GM18511 (cell line): Measurements from ENCODE around the gene SGSH.
"Not testable (repeated sequence)": the region's sequence is repeated elsewhere in the genome, so short reads cannot be mapped to it uniquely, and the experiment has no call there.

Experiments
- ATAC-seq: cut with Tn5 transposase; IDR thresholded peaks from one replicate; pipeline ENCODE4 v1.9.1; 2021; ENCODE audit warnings: mild to moderate bottlenecking, moderate library complexity; ENCODE audit not compliant: unreplicated experiment

SGSH gene

DNA sequence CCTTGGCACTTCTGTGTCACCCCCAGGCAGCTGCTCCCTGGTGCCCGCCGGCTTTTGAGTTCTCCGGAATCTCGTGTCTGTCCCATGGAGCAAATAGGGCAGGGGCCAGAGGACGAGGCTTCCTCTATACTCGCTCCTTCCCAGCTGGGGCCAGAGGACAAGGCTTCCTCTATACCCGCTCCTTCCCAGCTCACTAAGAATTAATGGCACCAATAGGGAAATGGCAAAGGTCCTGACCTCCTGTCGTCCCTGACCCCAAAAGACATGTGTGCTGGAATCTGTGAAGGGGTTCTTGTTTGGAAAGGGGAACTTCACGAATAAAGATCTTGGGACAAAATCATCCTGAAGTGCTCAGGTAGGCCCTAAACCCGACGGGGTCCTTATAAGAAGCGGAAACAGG is 7.6 kb downstream of the SGSH start:
- no peak for ATAC-seq

DNA sequence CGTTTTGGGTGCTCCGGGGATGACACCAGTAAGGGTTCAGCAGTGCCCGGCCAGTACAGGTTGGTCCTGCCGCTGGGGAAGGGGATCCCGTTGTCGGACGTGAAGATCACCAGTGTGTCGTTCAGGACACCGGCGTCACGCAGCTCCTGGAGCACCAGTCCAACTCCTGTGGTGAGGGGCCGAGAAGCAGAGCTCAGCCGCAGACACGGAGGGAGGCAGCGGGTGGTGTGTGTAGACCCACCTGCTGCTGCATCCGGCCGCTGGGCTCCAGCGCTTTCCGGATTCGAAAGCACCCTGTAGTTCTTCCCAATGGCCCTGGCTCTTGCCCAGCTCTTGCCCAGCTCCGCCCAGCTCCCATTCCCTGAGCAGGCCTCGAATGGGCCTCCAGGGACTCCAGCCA is 8.0 kb downstream of the SGSH start:
- no peak for ATAC-seq

DNA sequence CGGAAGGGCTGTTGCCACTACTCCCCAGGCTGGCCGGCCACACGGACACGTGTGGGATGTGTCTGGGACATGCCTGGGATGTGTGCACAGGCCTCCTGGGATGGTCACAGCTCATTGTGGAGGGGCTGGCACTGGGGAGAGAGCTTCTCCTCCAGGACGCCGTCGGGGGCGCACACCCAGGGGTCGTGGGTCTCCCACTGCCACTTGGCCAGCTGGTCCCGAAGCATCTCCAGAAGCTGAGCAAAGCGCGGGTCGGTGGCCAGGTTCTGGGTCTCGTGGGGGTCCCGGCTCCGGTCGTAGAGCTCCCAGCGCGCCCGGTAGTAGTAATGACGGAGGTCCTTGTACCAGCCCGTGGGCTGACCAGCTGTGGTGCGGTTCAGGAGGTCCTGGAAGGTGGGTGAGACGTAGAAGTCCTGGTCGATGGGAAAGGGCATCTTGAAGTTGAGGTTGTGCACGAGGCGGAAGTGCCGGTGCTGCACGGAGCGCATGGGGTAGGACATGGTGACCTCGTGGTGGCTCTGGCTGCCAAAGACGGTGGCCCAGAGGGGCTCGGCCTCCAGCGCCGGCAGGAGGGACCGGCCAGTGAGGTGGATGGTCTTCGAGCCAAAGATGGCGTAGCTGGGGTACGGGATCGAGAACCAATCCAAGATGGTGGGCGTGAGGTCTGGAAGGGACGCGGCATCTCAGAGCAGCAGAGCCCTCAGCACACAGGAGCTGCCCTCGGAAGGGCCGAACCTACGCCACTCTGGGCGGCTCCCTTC is 9.6 kb downstream of the SGSH start:
- ATAC-seq: no peak

DNA sequence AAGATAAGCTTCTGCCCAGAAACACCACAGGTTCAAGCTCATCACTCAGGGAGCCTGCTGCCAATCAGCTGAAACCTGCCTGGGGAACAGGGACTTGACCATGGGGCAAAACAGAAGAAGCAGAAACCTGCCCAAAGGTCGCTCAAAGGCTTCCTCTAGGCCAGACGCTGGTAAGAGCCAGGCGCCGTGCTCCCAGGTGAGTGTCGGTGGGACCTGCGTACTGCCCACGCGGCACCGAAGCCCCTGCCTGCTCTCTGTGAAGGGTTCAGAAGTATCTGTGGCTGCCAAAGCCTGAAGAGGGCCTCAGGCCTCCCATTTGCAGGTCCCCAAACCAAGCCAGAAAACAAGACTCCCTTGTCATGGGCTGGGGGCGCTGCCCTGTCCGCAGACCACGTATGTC is 10.4 kb downstream of the SGSH start:
- no peak for ATAC-seq

DNA sequence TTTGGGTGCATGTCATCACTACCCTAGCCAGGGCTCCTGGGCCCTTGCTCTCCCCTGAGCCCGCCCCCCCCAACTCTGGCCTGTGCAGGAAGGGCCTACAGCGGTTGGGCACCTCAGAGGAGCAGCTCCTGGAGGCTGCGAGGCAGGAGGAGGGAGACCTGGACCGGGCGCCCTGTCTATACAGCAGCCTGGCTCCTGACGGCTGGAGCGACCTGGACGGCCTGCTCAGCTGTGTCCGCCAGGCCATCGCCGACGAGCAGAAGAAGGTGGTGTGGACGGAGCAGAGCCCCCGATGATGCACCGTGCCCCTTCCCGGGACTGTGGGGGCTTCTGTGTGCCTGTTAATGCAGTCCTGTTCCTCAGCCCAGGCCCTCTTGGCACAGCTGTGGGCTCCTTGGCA is 12.1 kb downstream of the SGSH start:
- ATAC-seq: no peak

DNA sequence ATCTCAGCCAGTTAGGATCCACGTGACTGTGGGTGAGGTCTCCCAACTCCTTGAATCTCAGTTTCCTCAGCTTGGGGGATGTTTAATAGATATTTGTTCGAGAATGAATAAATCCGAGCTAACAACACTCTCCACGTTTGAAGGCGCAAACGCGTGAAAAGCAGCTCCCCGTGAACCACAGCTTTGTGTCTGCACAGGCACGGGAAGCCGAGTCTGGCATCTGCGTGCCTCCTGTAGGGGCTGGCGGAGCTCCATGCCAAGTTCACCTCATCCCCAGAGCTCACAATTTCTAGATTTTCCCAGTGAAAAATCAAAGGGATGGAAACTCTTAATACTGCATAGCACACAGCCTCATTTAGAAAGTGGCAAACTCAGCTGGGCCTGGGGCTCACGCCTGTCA is 14.3 kb downstream of the SGSH start:
- ATAC-seq: no peak

GRCh38 chr17:80204626-80205468 is 15.3 kb downstream of the SGSH start:
- no peak for ATAC-seq

DNA sequence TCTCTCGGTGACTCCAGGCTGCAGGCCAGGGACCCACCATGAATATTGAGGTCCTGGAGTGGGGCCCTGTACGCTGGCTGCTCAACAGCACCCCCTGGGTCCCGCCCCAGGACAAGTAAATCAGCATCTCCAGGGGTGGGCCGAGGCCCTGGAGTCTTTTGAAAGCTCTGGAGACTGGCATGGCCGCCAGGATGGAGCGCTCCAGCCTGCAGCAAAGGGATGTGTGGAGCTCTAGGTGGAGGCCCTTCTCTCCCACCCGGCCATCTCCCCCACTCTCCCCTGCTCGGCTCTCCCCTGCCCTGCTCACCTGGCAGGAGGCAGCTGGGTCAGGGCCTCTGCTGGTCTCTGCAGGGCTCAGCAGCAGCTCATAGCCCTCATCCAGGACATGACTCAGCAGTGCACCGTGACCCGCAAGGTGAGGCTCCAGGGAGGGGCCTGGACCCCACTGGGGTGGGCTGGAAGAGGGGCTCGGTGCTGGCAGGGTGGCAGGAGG is 16.6 kb downstream of the SGSH start:
- ATAC-seq: no peak

DNA sequence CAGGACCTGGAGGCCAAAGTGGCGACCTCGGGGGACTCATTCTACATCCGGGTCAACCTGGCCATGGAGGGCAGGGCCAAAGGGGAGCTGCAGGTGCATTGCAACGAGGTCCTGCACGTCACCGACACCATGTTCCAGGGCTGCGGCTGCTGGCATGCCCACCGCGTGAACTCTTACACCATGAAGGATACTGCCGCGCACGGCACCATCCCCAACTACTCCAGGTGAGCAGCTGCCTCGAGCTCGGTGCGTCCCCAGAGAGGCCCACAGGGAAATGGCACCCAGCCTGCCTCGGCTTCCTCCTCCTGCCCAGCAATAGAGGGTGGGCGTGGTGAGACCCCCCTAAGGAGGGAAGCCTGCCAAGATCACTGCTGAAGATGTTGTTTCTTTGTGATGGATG is 17.9 kb downstream of the SGSH start:
- no peak for ATAC-seq

DNA sequence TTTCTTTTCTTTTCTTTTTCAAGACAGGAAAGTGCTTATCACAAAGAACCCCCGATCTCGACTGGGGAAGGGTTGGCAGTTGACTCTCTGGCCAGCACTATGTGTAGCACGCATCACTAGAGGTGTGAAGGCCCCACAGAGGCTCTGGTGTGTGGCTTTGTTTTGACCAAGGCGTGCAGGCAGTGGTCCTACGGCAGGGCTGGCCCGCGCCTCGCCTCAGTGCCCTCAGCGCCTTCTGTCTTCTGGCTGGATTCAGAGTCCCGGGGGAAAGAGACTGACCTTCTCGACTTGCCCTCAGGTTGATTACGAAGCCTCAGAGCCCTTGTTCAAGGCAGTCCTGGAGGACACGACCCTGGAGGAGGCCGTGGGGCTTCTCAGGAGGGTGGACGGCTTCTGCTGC is 18.7 kb downstream of the SGSH start:
- no peak for ATAC-seq

DNA sequence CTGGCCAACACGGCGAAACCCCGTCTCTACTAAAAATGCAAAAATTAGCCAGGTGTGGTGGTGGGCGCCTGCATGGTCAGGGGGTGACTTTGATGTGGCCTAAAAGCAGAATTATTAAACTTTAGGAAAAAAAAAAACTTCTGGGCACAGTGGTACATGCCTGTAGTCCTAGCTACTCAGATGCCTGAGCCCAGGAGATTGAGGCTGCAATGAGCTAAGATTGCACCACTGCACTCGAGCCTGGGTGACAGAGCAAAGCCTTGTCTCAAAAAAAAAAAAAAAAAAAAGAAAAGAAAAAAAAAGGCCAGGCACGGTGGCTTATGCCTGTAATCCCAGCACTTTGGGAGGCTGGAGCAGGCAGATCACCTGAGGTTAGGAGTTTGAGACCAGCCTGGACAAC is 20.8 kb downstream of the SGSH start:
- ATAC-seq: not testable (repeated sequence)

DNA sequence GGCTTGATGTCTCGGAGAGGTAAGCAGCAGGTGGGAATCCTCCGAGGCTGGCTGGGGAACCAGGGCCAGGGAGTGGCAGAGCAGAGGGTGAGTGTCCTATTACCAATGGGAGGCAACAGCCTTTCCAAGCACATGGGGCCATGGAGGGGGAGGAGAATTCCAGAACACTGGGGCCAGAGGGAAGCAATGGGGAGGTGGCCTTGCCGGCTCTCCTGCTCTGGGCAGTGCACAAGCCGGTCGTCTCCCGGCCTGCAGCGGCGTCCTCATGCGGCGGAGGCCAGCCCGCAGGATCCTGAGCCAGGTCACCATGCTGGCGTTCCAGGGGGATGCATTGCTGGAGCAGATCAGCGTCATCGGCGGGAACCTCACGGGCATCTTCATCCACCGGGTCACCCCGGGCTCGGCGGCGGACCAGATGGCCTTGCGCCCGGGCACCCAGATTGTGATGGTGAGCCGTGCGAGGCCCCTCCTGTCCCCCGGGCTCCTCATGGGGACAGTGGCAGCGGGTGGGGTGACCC is 21.9 kb downstream of the SGSH start:
- ATAC-seq: no peak

GRCh38 chr17:80196652-80197051 is 23.5 kb downstream of the SGSH start:
- ATAC-seq: no peak

DNA sequence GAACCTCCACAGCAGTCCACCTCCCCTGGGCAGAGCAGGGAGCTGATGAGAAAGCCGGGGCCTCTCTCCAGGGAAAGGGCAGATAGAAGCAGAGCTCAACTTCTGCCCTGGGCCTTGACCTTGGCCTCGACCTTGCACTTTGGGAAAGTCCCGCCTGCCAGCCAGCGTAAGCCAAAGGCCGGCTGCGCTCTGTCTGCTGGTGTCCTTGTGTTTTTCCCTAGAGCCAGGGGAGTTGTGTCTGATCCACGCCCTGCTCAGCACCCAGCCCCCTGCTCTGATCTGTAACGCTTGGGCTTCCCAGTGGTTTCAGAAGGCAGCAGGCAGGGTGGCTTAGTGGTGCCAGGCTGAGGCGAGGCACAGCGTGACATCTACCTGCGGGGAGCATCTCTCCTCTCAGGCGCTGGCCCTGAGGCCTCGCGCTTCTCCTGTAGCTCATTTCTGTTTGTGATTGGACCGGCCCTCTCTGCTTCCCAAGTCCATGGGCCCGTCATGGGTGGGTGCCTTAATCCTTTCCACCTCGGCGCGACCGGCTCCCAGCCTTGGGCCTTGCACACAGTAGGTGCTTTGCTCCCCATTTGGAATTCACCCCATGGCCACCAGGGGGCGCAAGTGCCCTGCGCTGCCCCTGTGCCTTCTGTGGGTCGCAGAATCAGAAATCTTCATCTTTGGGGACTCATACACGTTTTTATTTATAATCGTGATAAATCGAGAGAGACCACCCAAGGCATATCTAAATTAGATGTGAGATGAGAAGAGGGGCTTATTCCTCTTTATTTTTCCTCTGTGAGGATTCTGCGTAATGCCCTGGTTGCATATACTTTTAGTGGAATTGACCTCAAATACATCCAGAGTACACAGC is 24.2 kb downstream of the SGSH start:
- ATAC-seq: no peak

GRCh38 chr17:80195141-80195540 is 25.0 kb downstream of the SGSH start:
- no peak for ATAC-seq

DNA sequence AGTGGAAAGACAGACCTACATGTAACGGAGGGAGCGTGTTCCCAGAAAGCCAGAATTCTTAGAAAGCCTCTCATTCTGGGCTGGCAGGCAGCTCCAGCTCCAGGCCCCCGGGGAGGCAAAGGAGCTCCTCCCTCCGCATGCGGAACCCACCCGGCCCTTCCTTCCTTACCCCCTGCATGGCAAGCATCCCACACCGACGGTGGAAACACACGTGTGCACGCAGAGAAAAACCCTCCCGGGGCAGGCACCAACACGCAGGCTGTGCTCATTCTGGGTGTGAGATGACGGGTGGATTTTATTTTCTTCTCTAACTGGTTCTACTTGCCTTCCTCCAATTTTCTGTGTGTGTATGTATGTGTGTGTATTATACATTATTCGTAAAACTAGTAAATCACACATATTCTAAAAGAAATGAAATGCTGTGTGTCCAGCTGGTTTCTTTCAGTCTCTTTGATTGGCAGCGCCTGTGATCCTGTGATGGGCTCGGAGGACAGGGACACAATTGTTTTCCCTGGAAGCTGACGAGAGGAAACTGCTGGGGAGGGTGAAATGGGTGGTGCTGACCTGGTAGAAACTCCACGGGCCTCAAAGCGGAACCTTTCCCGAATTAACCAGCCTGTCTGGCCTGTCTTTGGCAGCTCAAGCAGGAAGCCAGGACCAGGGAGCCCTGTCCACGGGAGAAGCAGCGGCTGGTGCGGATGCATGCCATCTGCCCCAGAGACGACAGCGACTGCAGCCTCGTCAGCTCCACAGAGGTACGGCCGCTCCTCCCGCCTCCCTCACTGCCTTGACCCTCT is 28.1 kb downstream of the SGSH start:
- no peak for ATAC-seq

DNA sequence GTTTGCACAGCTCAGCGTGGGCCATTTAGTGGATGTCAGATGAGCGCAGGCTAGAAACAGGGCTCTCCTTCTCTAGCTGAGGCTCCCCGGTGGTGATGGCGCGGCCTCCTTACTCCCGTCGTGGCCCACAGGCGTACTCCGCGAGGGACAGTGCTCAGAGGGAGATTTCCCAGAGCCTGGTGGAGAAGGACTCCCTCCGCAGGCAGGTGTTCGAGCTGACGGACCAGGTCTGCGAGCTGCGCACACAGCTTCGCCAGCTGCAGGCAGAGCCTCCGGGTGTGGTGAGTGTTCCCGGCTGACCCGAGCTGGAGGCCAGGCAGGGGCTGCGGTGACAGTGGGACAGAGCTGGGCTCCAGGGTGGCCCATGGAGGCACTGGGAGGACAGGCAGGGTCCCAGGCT is 28.9 kb downstream of the SGSH start:
- ATAC-seq: no peak

DNA sequence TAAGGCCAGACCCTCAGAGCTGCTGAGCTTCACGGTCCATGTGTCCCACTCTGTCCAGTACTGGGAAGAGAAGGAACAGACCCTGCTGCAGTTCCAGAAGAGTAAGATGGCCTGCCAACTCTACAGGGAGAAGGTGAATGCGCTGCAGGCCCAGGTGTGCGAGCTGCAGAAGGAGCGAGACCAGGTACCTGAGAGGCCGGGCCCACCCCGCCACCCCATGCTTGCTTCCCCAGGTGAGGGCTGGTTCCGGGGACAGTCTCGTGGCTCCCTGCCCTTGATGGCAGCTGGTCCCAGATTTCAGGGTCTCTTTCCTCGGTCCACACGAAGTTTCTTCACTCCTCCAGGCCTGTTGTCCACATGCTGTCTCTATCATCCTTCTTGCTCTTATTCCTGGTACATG is 29.4 kb downstream of the SGSH start:
- no peak for ATAC-seq

GRCh38 chr17:80189611-80190010 is 30.5 kb downstream of the SGSH start:
- no peak for ATAC-seq

- no peak for ATAC-seq
These were observed 32.6 kb downstream of the SGSH start for GRCh38 chr17:80187515-80187941.
